Activated CD4-positive, alpha-beta T cell treated with anti-CD3 and anti-CD28 coated beads, Interleukin-2, amount 50 U/mL, for 24 hours (primary cell): ENCODE data around the gene KCTD10.
"Not testable (repeated sequence)": the region's sequence is repeated elsewhere in the genome, so short reads cannot be mapped to it uniquely, and the experiment has no call there.

ENCODE experiments used
- DNase-seq, 2 donors: peaks; one replicate each; pipeline ENCODE4 v3.0.0-alpha.2; 2020; ENCODE audit warnings: low read depth in 1 of 2, low spot score in 1 of 2

KCTD10 gene

GRCh38 chr12:109422251-109422650 lies 54.8 kb downstream of the KCTD10 start:
- no peak for DNase-seq

DNA sequence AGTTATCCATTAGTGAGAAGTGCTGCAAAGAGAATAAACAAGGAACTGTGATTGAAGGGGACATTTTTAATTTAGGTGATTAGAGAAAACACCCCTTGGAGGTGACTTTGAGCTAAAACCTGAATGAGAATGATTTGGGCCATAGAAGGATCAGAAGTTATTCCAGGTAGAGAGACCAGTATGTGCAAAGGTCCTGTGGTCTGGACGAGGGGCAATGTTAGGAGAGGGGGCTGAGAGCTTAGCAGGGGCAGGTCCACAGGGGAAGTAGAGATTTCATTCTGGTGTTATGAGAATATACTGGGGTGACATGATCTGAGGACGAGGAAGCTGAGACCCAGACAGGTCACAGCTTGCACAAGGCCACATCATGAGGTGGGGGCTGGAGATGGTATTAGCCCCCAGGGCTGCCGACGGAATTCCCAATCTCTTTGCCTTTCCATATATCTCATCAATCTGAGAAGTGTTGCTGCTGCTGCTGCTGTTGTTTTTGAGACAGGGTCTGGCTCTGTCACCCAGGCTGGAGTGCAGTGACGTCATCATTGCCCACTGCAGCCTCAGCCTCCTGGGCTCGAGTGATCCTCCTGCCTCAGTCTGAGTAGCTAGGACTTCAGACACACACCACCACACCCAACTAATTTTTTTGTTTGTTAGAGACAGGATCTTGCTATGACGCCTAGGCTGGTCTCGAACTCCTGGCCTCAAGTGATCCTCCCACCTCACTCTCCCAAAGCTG lies 55.6 kb downstream of the KCTD10 start:
- no peak for DNase-seq

GRCh38 chr12:109418848-109419480 lies 58.1 kb downstream of the KCTD10 start:
- DNase-seq, result no peak

DNA sequence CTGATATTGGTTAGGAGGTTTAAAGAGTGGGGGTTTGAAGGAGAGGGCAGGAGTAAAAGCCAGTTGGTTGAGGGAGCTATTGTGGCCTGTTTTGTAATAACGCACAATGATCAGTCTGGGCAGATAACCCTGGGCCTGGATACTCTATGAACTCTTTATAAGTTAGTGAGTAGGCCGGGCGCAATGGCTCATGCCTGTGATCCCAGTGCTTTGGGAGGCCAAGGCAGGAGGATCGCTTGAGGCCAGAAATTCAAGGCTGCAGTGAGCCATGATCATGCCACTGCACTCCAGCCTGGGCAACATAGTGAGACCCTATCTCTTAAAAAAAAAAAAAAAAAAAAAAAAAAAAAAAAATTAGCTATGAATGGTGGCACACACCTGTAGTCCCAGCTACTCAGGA lies 71.0 kb downstream of the KCTD10 start:
- DNase-seq, result not testable (repeated sequence)

GRCh38 chr12:109404841-109405240 lies 72.3 kb downstream of the KCTD10 start:
- not testable (repeated sequence) for DNase-seq
